GM12874 (cell line): ENCODE data around the gene GPRIN1.
A peak's percentile ranks its signal among the peaks of the same experiment; 100 is the strongest.

Experiments
- TF ChIP-seq, protein P1 (sequence below): IDR thresholded peaks from 2 replicates; pipeline ENCODE4 v1.5.1; 2011; ENCODE audit warnings: low read depth, mild to moderate bottlenecking, control low read depth, low read length, moderate library complexity; ENCODE audit not compliant: insufficient read depth

The GPRIN1 gene

DNA sequence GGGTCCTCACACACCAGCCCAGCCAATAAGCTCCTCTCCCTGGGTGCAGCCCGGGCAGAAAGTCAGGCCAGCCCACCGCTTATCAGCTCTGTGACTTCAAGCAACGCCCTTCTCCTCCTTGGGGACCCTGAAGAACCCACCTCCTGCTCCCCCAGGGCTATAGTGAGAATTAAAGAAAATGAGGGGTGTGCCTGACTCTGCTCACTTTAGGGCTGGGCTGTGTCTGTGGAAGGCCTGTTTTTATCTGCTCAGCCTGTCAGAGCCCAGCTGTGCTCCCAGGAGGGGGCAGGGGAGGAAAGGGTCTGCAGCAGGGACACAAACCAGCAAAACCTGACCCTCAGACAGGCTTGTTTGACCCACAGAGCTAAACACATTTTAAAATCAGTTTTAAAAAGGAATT lies 3.9 kb downstream of the GPRIN1 start:
- TF ChIP-seq, protein P1, sequence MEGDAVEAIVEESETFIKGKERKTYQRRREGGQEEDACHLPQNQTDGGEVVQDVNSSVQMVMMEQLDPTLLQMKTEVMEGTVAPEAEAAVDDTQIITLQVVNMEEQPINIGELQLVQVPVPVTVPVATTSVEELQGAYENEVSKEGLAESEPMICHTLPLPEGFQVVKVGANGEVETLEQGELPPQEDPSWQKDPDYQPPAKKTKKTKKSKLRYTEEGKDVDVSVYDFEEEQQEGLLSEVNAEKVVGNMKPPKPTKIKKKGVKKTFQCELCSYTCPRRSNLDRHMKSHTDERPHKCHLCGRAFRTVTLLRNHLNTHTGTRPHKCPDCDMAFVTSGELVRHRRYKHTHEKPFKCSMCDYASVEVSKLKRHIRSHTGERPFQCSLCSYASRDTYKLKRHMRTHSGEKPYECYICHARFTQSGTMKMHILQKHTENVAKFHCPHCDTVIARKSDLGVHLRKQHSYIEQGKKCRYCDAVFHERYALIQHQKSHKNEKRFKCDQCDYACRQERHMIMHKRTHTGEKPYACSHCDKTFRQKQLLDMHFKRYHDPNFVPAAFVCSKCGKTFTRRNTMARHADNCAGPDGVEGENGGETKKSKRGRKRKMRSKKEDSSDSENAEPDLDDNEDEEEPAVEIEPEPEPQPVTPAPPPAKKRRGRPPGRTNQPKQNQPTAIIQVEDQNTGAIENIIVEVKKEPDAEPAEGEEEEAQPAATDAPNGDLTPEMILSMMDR = no peak

DNA sequence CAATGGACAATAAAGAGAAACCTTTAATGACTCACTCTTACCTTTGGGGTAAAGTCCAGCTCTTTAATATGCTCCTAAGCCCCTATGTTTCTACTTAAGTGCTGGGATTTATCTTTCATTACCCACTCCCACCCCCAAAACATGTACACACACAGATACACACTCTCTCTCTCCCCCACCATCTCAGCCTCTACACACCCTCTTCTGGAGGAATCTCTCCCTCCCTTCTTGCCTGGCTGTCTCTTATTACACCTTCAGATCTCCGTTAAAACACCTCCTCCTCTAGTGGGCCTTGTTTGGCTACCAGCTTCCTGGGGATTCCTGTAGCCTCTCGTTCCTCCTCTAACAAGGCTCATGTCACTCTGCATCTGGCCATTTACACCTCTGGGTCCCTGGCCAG lies 6.9 kb downstream of the GPRIN1 start:
- TF ChIP-seq, protein P1 = no peak

DNA sequence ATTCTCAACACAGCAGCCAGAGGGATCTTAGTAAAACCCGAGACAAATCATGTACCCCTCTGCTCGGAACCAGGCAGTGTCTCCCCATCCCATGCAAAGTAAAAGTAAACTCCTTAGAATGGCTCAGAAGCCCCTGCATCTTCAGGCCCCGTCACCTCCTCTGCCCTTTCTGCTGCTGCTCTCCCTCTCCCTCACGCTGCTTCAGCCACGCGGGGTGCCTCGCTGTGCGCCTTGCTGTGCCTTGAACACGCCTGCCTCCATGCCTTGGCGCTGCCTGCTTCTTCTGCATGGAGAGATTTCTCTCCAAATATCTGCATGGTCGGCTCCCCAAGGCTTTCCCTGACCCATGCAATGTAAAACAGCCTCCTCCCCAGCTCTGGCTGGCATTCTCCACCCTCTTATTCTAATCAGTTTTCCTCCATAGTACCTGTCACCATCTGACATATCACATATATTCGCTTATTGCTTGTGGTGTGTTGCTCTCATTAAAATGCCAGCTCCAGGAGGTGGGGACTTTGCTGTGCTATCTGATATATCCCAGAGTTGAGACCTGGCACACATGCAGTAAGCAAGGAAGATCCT lies 8.0 kb downstream of the GPRIN1 start:
- TF ChIP-seq, protein P1 = no peak

DNA sequence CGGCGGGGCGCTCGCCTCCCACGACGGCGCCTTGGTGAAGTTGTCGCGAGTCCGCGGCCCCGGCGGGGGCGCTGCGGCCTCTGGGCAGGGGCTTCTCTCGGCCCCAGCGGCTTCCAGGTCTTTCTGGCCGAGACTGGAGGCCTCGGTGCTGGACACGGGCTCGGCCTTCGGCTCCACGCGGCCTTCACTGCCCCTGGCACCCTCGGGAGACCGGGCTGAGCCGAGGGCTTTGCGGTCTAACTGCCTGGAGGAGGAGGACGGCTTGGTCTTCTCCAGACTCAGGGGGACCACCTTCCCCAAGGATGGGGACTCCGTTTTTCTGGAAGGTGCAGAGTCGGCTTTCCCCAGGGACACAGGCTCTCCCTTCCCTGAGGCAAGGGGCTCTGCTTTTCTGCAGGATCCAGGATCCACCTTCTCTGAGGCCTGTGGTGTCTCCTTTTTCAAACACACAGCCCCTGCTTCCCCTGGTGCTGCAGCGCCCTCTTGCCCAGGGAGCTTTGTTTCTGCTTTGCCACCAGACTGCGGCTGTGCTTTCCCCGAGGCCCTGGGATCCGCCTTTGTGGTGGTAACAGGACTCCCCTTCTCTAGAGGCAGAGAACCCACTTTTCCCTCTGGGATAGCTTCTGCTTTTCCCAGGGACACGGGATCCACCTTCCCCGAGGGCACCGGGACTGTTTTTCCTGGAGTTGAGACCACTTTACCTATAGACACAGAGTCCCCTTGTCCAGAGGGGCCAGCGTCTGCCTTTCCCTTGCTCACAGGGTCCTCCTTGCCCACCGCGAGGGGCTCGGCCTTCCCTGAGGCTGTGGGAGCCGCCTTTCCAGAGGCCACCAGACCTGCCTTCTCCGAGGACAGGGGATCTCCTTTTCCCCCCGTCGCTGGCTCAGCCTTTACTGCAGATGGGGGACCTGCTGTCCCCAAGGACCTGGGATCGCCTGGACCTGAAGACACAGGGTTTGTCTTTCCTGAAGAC lies 12.3 kb downstream of the GPRIN1 start:
- TF ChIP-seq, protein P1 = no peak

DNA sequence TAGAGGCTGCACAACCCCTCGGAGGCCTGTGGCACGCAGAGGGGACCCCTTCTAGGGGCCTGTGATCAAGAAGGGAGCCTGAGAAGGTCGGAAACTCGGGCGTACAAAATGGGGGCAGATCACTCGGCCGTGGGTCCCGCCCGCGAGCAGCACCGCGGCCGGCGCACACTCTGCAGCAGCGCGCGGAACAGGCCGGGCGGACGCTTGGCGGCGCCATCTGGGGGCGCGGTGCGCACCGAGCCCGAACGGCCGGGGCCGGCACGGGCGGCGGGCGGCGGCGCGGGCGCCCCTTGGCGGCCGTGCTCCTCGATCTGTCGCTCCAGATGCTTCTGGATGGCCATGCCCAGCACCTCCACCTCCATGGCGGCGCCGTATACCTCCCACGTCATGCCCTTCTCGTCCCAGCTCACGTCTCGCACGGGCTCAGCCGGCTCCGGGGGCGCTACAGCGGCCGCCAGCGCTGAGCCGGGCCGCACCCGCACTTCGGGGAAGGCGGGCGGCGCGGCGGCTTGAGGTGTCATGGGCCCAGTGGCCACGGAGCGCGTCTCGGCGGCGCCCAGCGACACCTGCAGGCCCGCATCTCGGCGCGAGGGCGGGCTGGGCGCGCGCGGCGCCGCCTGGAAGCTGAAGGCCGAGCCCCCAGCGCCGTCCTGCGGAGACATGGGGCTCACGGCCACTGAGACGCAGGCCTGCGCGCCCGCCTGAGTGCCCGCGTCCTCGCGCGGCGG lies 13.1 kb downstream of the GPRIN1 start:
- TF ChIP-seq, protein P1 = peak; percentile 31

DNA sequence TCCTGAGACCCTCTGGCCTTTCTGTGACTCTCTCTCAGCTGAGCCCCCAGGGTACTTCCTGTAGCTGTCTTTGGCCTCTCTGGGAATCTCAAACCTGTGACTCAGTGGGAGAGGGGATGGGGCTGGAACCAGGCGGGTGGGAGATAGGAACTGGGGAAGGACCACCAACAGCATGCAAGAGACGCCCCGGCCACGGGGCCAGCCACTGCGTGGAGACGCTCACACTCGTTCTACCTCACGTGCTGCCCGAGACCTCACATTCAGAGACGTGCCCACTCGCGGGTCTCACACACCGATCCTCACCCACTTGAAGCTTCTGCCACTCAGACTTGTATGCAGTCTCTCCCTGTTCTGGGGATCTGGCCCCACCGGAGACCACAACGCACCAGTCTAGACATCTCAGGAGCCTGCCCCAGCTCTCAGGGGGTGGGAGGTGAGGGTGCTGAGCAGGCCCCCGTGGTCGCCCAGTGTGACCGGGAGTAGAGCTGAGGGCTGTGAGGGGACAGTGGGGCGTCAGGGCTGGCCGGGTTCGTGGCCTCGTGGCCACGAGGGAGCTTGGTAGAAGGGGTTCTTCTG lies 13.8 kb downstream of the GPRIN1 start:
- TF ChIP-seq, protein P1 = no peak

DNA sequence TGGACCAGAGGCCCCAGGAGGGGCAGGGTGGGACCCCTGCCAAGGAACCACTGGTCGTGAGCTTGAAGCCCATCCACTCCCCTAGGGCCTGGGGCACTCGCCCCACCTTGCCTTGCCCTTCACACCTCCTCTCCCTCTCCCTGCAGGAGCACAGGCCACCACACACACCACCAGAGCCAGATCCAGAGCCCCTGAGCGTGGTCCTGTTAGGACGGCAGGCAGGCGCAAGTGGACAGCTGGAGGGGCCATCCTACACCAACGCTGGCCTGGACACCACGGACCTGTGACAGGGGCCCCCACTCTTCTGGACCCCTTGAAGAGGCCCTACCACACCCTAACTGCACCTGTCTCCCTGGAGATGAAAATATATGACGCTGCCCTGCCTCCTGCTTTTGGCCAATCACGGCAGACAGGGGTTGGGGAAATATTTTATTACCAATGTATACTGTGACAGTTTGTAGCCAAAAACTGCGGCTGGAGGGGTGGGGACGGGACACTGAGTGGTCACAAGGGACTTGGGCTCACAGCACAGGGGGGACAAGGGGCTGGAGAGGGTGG lies 14.5 kb downstream of the GPRIN1 start:
- TF ChIP-seq, protein P1 = no peak
